Adipocyte (in vitro differentiated cells): ENCODE data around the gene STARD9.
"Not testable (repeated sequence)": the region's sequence is repeated elsewhere in the genome, so short reads cannot be mapped to it uniquely, and the experiment has no call there.

Experiments
- DNase-seq: peaks from one replicate; pipeline ENCODE4 v3.0.0-alpha.2; 2015; ENCODE audit warnings: low read depth
- H3K27me3 ChIP-seq: replicated peaks from 2 replicates; pipeline ENCODE4 v1.7.0; 2013; ENCODE audit warnings: mild to moderate bottlenecking, low read length, moderate library complexity; ENCODE audit not compliant: control insufficient read depth, insufficient read depth
- H3K36me3 ChIP-seq: 2 replicates; pipeline ENCODE4 v1.7.0; 2013; ENCODE audit warnings: low read length, mild to moderate bottlenecking, moderate library complexity; ENCODE audit not compliant: control insufficient read depth, insufficient read depth, severe bottlenecking
- H3K4me1 ChIP-seq: 2 replicates; pipeline ENCODE4 v1.7.0; 2013; ENCODE audit warnings: mild to moderate bottlenecking, low read length, moderate library complexity; ENCODE audit not compliant: control insufficient read depth, insufficient read depth
- H3K4me3 ChIP-seq: 2 replicates; pipeline ENCODE4 v1.7.0; 2013; ENCODE audit warnings: mild to moderate bottlenecking, low read length, moderate library complexity
- H3K9ac ChIP-seq: 2 replicates; pipeline ENCODE4 v1.7.0; 2013; ENCODE audit warnings: mild to moderate bottlenecking, low read length, moderate library complexity
- H3K9me3 ChIP-seq: 2 replicates; pipeline ENCODE4 v1.7.0; 2013; ENCODE audit warnings: mild to moderate bottlenecking, low read length, moderate library complexity; ENCODE audit not compliant: control insufficient read depth

The STARD9 gene

GRCh38 chr15:42749266-42749665 lies 173.9 kb downstream of the STARD9 start:
- Histone ChIP-seq H3K9me3 (no peaks in the 10 kb centered on the region), H3K27me3 (no peaks in the 10 kb centered on the region), H3K9ac (no peak overlapping the region), H3K4me3 (no peak overlapping the region), H3K36me3 (peaks cover 24% of the 10 kb centered on the region), H3K4me1 (no peaks in the 10 kb centered on the region)
- DNase-seq, result no peak

DNA sequence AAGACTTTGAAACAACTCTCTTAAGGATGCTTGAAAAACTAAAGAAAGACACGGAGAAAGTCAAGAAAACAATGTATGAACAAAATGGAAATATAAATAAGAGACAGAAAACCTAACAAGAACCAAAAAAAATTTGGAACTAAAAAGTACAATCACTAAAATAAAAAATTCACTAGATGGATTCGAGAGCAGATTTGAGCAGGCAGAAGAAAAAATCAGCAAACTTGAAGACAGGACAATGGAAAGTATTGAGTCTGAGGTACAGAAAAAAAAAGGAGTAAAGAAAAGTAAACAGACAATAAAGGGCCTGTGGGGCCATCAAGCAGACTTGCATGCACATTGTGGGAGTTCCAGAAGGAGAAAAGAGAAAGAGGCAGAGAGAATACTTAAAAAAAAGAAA lies 174.9 kb downstream of the STARD9 start:
- H3K36me3 ChIP-seq, result peaks cover 22% of the 10 kb centered on the region
- no peaks in the 10 kb centered on the region for H3K9me3 ChIP-seq
- no peak overlapping the region for H3K9ac ChIP-seq

DNA sequence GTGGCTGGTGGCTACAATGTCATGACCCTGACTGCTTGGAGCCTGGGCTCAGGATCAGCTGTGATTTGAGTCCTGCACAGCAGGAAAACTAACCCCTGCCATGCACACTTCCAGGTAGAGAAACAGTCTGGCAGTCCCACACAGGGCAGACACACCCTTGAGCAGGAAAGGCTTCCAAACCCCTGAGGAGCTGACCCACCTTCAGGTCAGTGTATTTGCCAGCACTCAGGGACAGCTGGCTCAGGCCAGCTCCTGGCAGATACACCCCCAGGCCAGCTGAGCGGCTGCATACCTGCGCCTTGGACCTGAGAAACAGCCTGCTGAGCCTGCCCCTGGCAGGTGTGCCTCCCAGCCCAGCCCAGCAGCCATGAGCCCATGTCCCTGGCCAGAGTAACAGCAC lies 183.7 kb downstream of the STARD9 start:
- no peaks in the 10 kb centered on the region for H3K4me1 ChIP-seq
- no peak for DNase-seq
- H3K27me3 ChIP-seq, result no peaks in the 10 kb centered on the region
- peaks cover 14% of the 10 kb centered on the region for H3K9me3 ChIP-seq
- H3K36me3 ChIP-seq, result no peaks in the 10 kb centered on the region
- H3K4me3 ChIP-seq, result no peak overlapping the region
- no peak overlapping the region for H3K9ac ChIP-seq

More for the DNA sequence above, 174.9 kb downstream of the STARD9 start:
- H3K4me1 ChIP-seq, result no peaks in the 10 kb centered on the region
- DNase-seq, result no peak
- no peak overlapping the region for H3K4me3 ChIP-seq
- no peaks in the 10 kb centered on the region for H3K27me3 ChIP-seq

DNA sequence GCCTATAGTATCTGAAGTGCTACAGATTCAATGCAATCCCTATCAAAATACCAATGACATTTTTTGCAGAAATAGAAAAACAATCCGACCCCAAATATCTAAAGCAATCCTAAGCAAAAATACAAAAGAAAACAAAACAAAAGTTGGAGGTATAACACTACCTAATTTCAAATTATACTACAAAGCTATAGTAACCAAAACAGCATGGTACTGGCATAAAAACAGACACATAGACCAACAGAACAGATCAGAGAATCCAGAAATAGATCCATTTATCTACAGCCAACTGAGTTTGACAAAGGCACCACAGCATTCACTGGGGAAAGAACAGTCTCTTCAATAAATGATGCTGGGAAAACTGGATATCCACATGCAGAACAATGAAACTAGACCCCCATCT lies 185.4 kb downstream of the STARD9 start:
- Histone ChIP-seq H3K9ac (no peak overlapping the region), H3K27me3 (no peaks in the 10 kb centered on the region), H3K36me3 (no peaks in the 10 kb centered on the region), H3K4me1 (no peaks in the 10 kb centered on the region), H3K9me3 (peaks cover 14% of the 10 kb centered on the region), H3K4me3 (no peak overlapping the region)
- DNase-seq, result no peak

- H3K4me3 ChIP-seq, H3K36me3 ChIP-seq, H3K27me3 ChIP-seq, H3K4me1 ChIP-seq, DNase-seq, H3K9ac ChIP-seq: not testable (repeated sequence)
- peaks cover 14% of the 10 kb centered on the region for H3K9me3 ChIP-seq
Measured at GRCh38 chr15:42761813-42762212, 186.4 kb downstream of the STARD9 start.

DNA sequence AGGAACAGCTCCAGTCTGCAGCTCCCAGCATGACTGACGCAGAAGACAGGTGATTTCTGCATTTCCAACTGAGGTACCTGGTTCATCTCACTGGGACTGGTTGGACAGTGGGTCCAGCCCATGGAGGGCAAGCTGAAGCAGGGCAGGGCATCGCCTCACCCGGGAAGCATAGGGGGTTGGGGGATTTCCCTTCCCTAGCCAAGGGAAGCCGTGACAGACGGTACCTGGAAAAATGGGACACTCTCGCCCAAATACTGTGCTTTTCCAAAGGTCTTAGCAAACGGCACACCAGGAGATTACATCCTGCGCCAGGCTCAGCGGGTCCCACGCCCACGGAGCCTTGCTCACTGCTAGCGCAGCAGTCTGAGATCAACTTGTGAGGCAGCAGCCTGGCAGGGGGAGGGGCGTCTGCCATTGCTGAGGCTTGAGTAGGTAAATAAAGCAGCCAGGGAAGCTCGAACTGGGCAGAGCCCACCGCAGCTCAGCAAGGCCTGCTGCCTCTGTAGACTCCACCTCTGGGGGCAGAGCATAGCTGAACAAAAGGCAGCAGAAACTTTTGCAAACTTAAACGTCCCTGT lies 188.8 kb downstream of the STARD9 start:
- not testable (repeated sequence) for H3K36me3 ChIP-seq, H3K27me3 ChIP-seq, H3K9ac ChIP-seq, DNase-seq, H3K4me1 ChIP-seq, H3K4me3 ChIP-seq
- H3K9me3 ChIP-seq, result peaks cover 14% of the 10 kb centered on the region

- not testable (repeated sequence) for H3K9ac ChIP-seq, DNase-seq, H3K4me1 ChIP-seq, H3K4me3 ChIP-seq, H3K36me3 ChIP-seq, H3K27me3 ChIP-seq, H3K9me3 ChIP-seq
Measured at GRCh38 chr15:42766109-42766508, 190.7 kb downstream of the STARD9 start.
